ENCODE data around the gene CXCR4. TPM values are rescaled to one million over a fixed set of nuclear protein-coding genes. Genes with fewer than 3 reads are reported as not detected.

Gene CXCR4
- total RNA-seq, 6 experiments from 2014 or later, result not detected

DNA sequence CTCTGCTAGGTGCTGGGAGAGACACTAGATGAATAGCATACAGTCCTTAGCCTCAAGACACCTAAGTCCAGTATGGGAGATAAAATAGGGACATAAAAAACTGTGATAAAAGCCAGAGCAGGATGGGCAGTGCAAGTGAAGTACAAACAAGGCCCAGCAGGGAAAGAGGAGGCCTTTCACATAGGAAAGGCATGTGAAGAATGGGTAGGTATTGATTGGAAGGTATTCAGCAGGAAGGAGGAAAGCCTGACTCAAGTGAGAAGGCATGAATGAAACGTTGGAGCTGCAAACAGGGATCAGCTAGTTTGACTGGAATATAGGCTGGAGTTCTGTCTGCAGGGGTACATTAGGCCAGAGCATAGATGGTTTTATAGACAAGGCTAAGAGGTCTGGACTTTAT, 11.0 kb upstream of the CXCR4 start:
- no peak for TF ChIP-seq CTCF (IDR thresholded peaks at IDR 0.05)
- no peak overlapping the region for H3K4me3 Mint-ChIP-seq
- no peaks in the 10 kb centered on the region; the same call in 1 of the 2 replicates for H3K4me1 Mint-ChIP-seq (ENCODE audit: low read depth)
- H3K27me3 Mint-ChIP-seq (ENCODE audit: insufficient read depth), result peaks cover 8% of the 10 kb centered on the region
- H3K36me3 Mint-ChIP-seq (ENCODE audit: low read depth), result no peaks in the 10 kb centered on the region
- H3K9me3 Mint-ChIP-seq, result no peaks in the 10 kb centered on the region
- no peak for DNase-seq
- no peak overlapping the region for H3K27ac Mint-ChIP-seq

DNA sequence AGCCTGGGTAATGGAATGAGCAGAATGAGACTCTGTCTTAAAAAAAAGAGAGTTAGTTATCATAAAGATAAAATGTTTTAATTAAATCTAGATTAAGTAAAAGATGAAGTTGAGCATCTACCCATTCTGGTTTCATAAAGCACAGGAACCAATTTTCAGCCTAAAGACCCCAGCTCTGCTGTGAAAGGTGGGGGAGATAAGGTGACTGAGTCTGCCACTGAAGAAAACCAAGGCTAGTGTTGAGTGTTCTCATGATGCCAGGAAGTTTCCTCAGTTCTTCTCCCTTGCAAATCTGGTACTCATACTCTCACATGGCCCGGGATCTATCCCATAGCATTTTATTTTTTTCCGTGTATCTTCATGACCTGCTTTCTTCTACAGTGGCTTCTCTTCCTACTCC, 10.4 kb upstream of the CXCR4 start:
- Mint-ChIP-seq H3K4me3 (no peak overlapping the region), H3K27me3 (ENCODE audit: insufficient read depth) (peaks cover 8% of the 10 kb centered on the region), H3K36me3 (ENCODE audit: low read depth) (no peaks in the 10 kb centered on the region), H3K4me1 (ENCODE audit: low read depth) (no peaks in the 10 kb centered on the region; the same call in 1 of the 2 replicates), H3K9me3 (no peaks in the 10 kb centered on the region), H3K27ac (no peak overlapping the region)
- no peak for TF ChIP-seq CTCF (IDR thresholded peaks at IDR 0.05)
- DNase-seq, result no peak

DNA sequence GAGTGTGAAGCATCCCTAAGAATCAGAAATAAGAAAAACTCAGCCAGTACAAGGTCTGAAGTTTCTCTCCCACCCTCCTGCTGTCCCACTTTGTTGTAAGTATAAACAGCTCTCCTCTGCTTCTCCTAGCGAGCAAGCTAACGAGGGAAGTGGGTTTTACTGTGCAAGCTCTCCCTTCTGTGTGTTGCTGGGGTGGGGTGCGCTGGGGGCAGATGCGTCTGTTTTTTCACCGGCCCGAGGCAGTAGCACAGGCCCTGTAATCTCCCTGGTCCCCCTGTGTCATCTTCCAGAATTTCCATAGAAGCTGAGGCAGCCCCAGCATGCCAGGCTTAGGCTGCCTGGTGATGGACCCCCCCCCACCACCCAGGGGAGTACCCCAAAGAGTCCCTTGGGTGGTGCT, 9.4 kb upstream of the CXCR4 start:
- H3K9me3 Mint-ChIP-seq, result no peaks in the 10 kb centered on the region
- no peak overlapping the region for H3K4me3 Mint-ChIP-seq
- H3K4me1 Mint-ChIP-seq (ENCODE audit: low read depth), result no peaks in the 10 kb centered on the region; the same call in 1 of the 2 replicates
- DNase-seq, result no peak
- no peaks in the 10 kb centered on the region for H3K36me3 Mint-ChIP-seq (ENCODE audit: low read depth)
- H3K27ac Mint-ChIP-seq, result no peak overlapping the region
- no peak for TF ChIP-seq CTCF (IDR thresholded peaks at IDR 0.05)
- H3K27me3 Mint-ChIP-seq (ENCODE audit: insufficient read depth), result peaks cover 8% of the 10 kb centered on the region

DNA sequence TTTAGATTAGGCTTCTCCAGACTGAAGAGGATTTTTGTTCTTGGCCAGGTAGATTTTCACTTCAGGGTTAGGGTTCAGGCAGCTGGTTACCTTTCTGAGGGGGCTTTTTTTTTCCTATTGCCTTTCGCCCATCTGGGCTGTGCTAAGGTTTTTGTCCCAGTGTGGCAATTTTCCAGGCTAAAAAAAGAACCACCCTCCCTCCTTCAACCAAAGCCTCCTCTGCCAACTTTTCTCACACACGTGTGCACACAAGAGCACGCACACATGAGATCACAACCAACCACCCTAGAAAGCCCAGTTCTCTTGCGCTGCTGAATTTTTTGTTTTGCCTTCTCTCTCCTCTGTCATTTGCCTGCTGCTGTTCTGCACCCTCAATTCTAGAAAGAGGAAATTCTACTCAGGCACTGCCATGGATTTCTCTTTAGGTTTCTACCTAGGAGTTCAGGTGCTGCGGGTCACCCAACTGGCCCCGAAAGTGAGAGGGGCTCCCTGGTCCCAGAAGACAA, 8.5 kb upstream of the CXCR4 start:
- Mint-ChIP-seq H3K27ac (no peak overlapping the region), H3K4me1 (ENCODE audit: low read depth) (no peaks in the 10 kb centered on the region; the same call in 1 of the 2 replicates), H3K36me3 (ENCODE audit: low read depth) (no peaks in the 10 kb centered on the region), H3K27me3 (ENCODE audit: insufficient read depth) (peaks cover 12% of the 10 kb centered on the region), H3K4me3 (no peak overlapping the region), H3K9me3 (no peaks in the 10 kb centered on the region)
- TF ChIP-seq CTCF (IDR thresholded peaks at IDR 0.05), result no peak
- no peak for DNase-seq

- no peak for TF ChIP-seq CTCF (IDR thresholded peaks at IDR 0.05)
- Mint-ChIP-seq H3K4me3 (no peak overlapping the region), H3K27me3 (ENCODE audit: insufficient read depth) (peaks cover 12% of the 10 kb centered on the region), H3K9me3 (no peaks in the 10 kb centered on the region), H3K4me1 (ENCODE audit: low read depth) (no peaks in the 10 kb centered on the region; the same call in 1 of the 2 replicates), H3K27ac (no peak overlapping the region), H3K36me3 (ENCODE audit: low read depth) (no peaks in the 10 kb centered on the region)
- DNase-seq, result no peak
These were observed 8.1 kb upstream of the CXCR4 start for GRCh38 chr2:136126021-136126420.

GRCh38 chr2:136125236-136125635, 7.3 kb upstream of the CXCR4 start:
- H3K9me3 Mint-ChIP-seq, result no peaks in the 10 kb centered on the region
- H3K36me3 Mint-ChIP-seq (ENCODE audit: low read depth), result no peaks in the 10 kb centered on the region
- H3K27me3 Mint-ChIP-seq (ENCODE audit: insufficient read depth), result peaks cover 12% of the 10 kb centered on the region
- no peak for DNase-seq
- TF ChIP-seq CTCF (IDR thresholded peaks at IDR 0.05), result no peak
- H3K4me1 Mint-ChIP-seq (ENCODE audit: low read depth), result no peaks in the 10 kb centered on the region; the same call in 1 of the 2 replicates
- no peak overlapping the region for H3K4me3 Mint-ChIP-seq
- H3K27ac Mint-ChIP-seq, result no peak overlapping the region
